ENCODE results near the gene CFAP58.

- no peak for TF ChIP-seq POLR2AphosphoS5 (IDR thresholded peaks at IDR 0.05)
- no peak for TF ChIP-seq CTCF (IDR thresholded peaks at IDR 0.05)
- no peak for TF ChIP-seq POLR2A (IDR thresholded peaks at IDR 0.05)
These were observed 63.2 kb downstream of the CFAP58 start for GRCh38 chr10:104416851-104417250.

Measured in prostate gland (tissue), 2 donors.